AML-193 (cell line): ENCODE results near the gene PMEPA1.

Experiments used
- DNase-seq, 2 experiments: peaks; one replicate each; lab custom pipeline; 2025; lab: John Stamatoyannopoulos, UW

The PMEPA1 gene

GRCh38 chr20:57660922-57661745, 48.7 kb downstream of the PMEPA1 start:
- DNase-seq = no peak

- no peak for DNase-seq
Measured at GRCh38 chr20:57660181-57660921, 49.5 kb downstream of the PMEPA1 start.

GRCh38 chr20:57659517-57660180, 50.2 kb downstream of the PMEPA1 start:
- no peak for DNase-seq

GRCh38 chr20:57658833-57659516, 50.8 kb downstream of the PMEPA1 start:
- no peak for DNase-seq

GRCh38 chr20:57658447-57658832, 51.4 kb downstream of the PMEPA1 start:
- no peak for DNase-seq

GRCh38 chr20:57657535-57658446, 52.0 kb downstream of the PMEPA1 start:
- no peak for DNase-seq

- DNase-seq = no peak
Measured at GRCh38 chr20:57656821-57657534, 52.8 kb downstream of the PMEPA1 start.

- DNase-seq = no peak
Measured at GRCh38 chr20:57656252-57656820, 53.5 kb downstream of the PMEPA1 start.

- DNase-seq = no peak
Measured at GRCh38 chr20:57655809-57656155, 54.0 kb downstream of the PMEPA1 start.

- no peak for DNase-seq
Measured at GRCh38 chr20:57654998-57655808, 54.6 kb downstream of the PMEPA1 start.

GRCh38 chr20:57654363-57654997, 55.3 kb downstream of the PMEPA1 start:
- DNase-seq = peak; percentile 2 to 3

GRCh38 chr20:57653910-57654309, 55.9 kb downstream of the PMEPA1 start:
- DNase-seq = no peak

- DNase-seq = no peak
Measured at GRCh38 chr20:57653546-57653900, 56.3 kb downstream of the PMEPA1 start.

- DNase-seq = no peak
Measured at GRCh38 chr20:57652606-57653545, 56.9 kb downstream of the PMEPA1 start.

- no peak for DNase-seq
Measured at GRCh38 chr20:57651881-57652605, 57.8 kb downstream of the PMEPA1 start.

- DNase-seq = no peak
Measured at GRCh38 chr20:57650756-57651483, 58.9 kb downstream of the PMEPA1 start.
